Stimulated activated CD8-positive, alpha-beta memory T cell treated with anti-CD3 and anti-CD28 coated beads, Interleukin-7, amount 100 ng/mL, for 24 hours (primary cell): ENCODE results near the gene LRRC23.
"Not testable (repeated sequence)": the region's sequence is repeated elsewhere in the genome, so short reads cannot be mapped to it uniquely, and the experiment has no call there.

Source experiments
- DNase-seq: peaks from one replicate; pipeline ENCODE4 v3.0.0-alpha.2; 2020; ENCODE audit warnings: low read depth

LRRC23 gene

GRCh38 chr12:6904280-6905276, at the start of gene LRRC23:
LRRC23 (plus strand) TSS chr12:6904822; CDS start chr12:6905634, 812 bp downstream.
- peak; percentile 97 for DNase-seq

GRCh38 chr12:6855322-6855721, 49.3 kb upstream of the LRRC23 start:
- no peak for DNase-seq

- no peak for DNase-seq
Observed at GRCh38 chr12:6858799-6859198, 45.8 kb upstream of the LRRC23 start.

GRCh38 chr12:6860116-6860515, 44.5 kb upstream of the LRRC23 start:
- no peak for DNase-seq

GRCh38 chr12:6860942-6861341, 43.7 kb upstream of the LRRC23 start:
- DNase-seq, result no peak

- DNase-seq, result no peak
Observed at GRCh38 chr12:6861391-6861790, 43.2 kb upstream of the LRRC23 start.

GRCh38 chr12:6863033-6863432, 41.6 kb upstream of the LRRC23 start:
- DNase-seq, result no peak

GRCh38 chr12:6863586-6864321, 40.9 kb upstream of the LRRC23 start:
- no peak for DNase-seq

GRCh38 chr12:6865307-6865706, 39.3 kb upstream of the LRRC23 start:
- not testable (repeated sequence) for DNase-seq

- no peak for DNase-seq
Observed at GRCh38 chr12:6866163-6866919, 38.3 kb upstream of the LRRC23 start.

- DNase-seq, result no peak
Observed at GRCh38 chr12:6866920-6867412, 37.7 kb upstream of the LRRC23 start.

GRCh38 chr12:6867413-6868210, 37.0 kb upstream of the LRRC23 start, which contains the start of gene TPI1:
TPI1 (plus strand) TSS chr12:6867531; CDS start chr12:6867567, 36 bp downstream.
- DNase-seq, result no peak

GRCh38 chr12:6868211-6869048, 36.2 kb upstream of the LRRC23 start:
- DNase-seq, result no peak

- peak; percentile 69 for DNase-seq
Observed at GRCh38 chr12:6869049-6870021, 35.3 kb upstream of the LRRC23 start.

GRCh38 chr12:6870304-6870703, 34.3 kb upstream of the LRRC23 start:
- not testable (repeated sequence) for DNase-seq

- DNase-seq, result no peak
Observed at GRCh38 chr12:6871052-6871957, 33.3 kb upstream of the LRRC23 start.
